Astrocyte (in vitro differentiated cells and primary cell): Measurements from ENCODE around the gene RPP14. TPM values are rescaled to one million over a fixed set of nuclear protein-coding genes. Genes with fewer than 3 reads are reported as not detected.
"Not testable (repeated sequence)": the region's sequence is repeated elsewhere in the genome, so short reads cannot be mapped to it uniquely, and the experiment has no call there.

Experiments
- DNase-seq: peaks from one replicate; pipeline ENCODE4 v3.0.0-alpha.2; 2010; ENCODE audit warnings: low read depth
- FAIRE-seq: peaks from 2 replicates; lab custom pipeline; 2011; peaks lifted over from hg19 to GRCh38; lab: Jason Lieb, UNC
- H2AFZ ChIP-seq: 2 replicates; pipeline ENCODE4 v1.6.0; 2012; ENCODE audit warnings: low read depth, low read length, inconsistent platforms
- H3K27ac ChIP-seq: 2 replicates; pipeline ENCODE4 v1.5.1; 2011; ENCODE audit warnings: low read depth, low read length, inconsistent platforms
- H3K27me3 ChIP-seq: 2 replicates; pipeline ENCODE4 v1.6.0; 2011; ENCODE audit warnings: low read length, inconsistent platforms; ENCODE audit not compliant: insufficient read depth
- H3K36me3 ChIP-seq: 2 replicates; pipeline ENCODE4 v1.5.1; 2011; ENCODE audit warnings: low read length, inconsistent platforms; ENCODE audit not compliant: insufficient read depth
- H3K4me1 ChIP-seq: 2 replicates; pipeline ENCODE4 v1.5.1; 2011; ENCODE audit warnings: low read length, inconsistent platforms; ENCODE audit not compliant: insufficient read depth
- H3K4me2 ChIP-seq: 2 replicates; pipeline ENCODE4 v1.6.0; 2012; ENCODE audit warnings: low read length, inconsistent platforms
- H3K4me3 ChIP-seq: 2 replicates; pipeline ENCODE4 v1.5.1; 2011; ENCODE audit warnings: low read depth, mild to moderate bottlenecking, low read length, inconsistent platforms; ENCODE audit not compliant: insufficient read depth
- H3K79me2 ChIP-seq: 2 replicates; pipeline ENCODE4 v1.6.0; 2012; ENCODE audit warnings: mild to moderate bottlenecking, low read length, inconsistent platforms; ENCODE audit not compliant: insufficient read depth
- H3K9ac ChIP-seq: 2 replicates; pipeline ENCODE4 v1.6.0; 2012; ENCODE audit warnings: mild to moderate bottlenecking, low read length, inconsistent platforms
- H3K9me3 ChIP-seq: 2 replicates; pipeline ENCODE4 v1.5.1; 2012; ENCODE audit warnings: low read depth, mild to moderate bottlenecking, low read length, inconsistent platforms; ENCODE audit not compliant: insufficient read depth
- H4K20me1 ChIP-seq: 2 replicates; pipeline ENCODE4 v1.6.0; 2012; ENCODE audit warnings: low read length, inconsistent platforms; ENCODE audit not compliant: insufficient read depth
- H3K27ac Mint-ChIP-seq: one replicate; pipeline ENCODE4 v1.8.0; 2021; ENCODE audit warnings: mild to moderate bottlenecking, mixed read lengths; ENCODE audit not compliant: unreplicated experiment
- H3K27me3 Mint-ChIP-seq: one replicate; pipeline ENCODE4 v1.8.0; 2021; ENCODE audit warnings: low read depth, mixed read lengths; ENCODE audit not compliant: unreplicated experiment
- H3K36me3 Mint-ChIP-seq: one replicate; pipeline ENCODE4 v1.8.0; 2021; ENCODE audit warnings: low read depth, mixed read lengths; ENCODE audit not compliant: unreplicated experiment
- H3K4me1 Mint-ChIP-seq: one replicate; pipeline ENCODE4 v1.8.0; 2021; ENCODE audit warnings: low read depth, mixed read lengths; ENCODE audit not compliant: unreplicated experiment
- H3K4me3 Mint-ChIP-seq: one replicate; pipeline ENCODE4 v1.8.0; 2021; ENCODE audit warnings: mild to moderate bottlenecking, moderate library complexity, mixed read lengths; ENCODE audit not compliant: unreplicated experiment
- H3K9me3 Mint-ChIP-seq: one replicate; pipeline ENCODE4 v1.8.0; 2021; ENCODE audit warnings: mild to moderate bottlenecking, mixed read lengths; ENCODE audit not compliant: unreplicated experiment
- EZH2 ChIP-seq: IDR thresholded peaks from 2 replicates; pipeline ENCODE4 v1.6.1; 2012; ENCODE audit warnings: mild to moderate bottlenecking, low read length, inconsistent platforms; ENCODE audit not compliant: insufficient read depth
- total RNA-seq: library from RNA; stranded (reverse); gene quantifications from 2 replicates; pipeline ENCODE4 v1.2.1, GENCODE V29; 2021
- TF ChIP-seq, protein P1 (sequence below): IDR thresholded peaks from 2 replicates; pipeline ENCODE4 v1.5.1; 2011; ENCODE audit warnings: low read depth, mild to moderate bottlenecking, inconsistent platforms, low read length, moderate library complexity; ENCODE audit not compliant: insufficient read depth

RPP14 gene
- total RNA-seq, 1 donor from 2014 or later = 22.2 TPM

DNA sequence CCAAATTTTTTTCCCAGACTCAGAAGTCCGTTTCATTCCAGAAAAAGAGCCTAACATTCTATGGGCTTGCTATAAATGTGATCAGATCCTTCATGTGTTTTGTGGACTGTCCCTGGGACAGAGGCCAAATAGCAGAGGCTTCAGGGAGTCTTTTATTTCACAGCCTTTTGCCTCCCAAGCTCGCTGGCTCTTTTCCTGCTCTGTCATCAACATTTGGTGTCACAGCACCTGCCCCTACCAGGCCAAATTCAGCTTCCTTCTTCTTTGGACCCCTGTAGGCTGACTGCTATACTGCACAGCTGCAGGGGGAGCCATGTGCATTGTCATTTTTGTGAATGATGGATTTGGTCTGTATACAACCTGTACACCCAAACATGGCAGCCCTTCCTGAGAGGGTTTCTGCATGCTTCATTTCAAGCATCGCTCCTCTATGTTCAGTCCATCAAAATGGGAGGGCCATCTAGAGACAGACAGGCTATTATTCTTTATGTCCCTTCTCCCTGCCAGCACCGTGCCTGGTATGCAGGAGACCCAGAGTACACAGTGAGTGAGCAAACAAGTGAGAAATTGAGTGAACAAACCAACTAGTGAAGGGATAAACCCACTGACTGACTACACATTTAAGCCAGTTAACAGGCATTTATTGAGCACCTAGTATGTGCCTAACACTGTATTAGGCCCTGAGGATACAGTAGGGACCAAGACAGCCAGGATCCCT is 17.9 kb upstream of the RPP14 start:
- Histone ChIP-seq H3K4me3 (no peak overlapping the region), H3K27ac (no peak overlapping the region), H3K4me2 (no peak overlapping the region), H3K9me3 (no peaks in the 10 kb centered on the region), H3K36me3 (peaks cover 3% of the 10 kb centered on the region), H4K20me1 (no peaks in the 10 kb centered on the region), H3K9ac (no peak overlapping the region), H2AFZ (no peak overlapping the region), H3K79me2 (no peaks in the 10 kb centered on the region), H3K4me1 (no peaks in the 10 kb centered on the region), H3K27me3 (no peaks in the 10 kb centered on the region)
- FAIRE-seq (no peak), DNase-seq (no peak)
- no peak for TF ChIP-seq EZH2
- TF ChIP-seq, protein P1, sequence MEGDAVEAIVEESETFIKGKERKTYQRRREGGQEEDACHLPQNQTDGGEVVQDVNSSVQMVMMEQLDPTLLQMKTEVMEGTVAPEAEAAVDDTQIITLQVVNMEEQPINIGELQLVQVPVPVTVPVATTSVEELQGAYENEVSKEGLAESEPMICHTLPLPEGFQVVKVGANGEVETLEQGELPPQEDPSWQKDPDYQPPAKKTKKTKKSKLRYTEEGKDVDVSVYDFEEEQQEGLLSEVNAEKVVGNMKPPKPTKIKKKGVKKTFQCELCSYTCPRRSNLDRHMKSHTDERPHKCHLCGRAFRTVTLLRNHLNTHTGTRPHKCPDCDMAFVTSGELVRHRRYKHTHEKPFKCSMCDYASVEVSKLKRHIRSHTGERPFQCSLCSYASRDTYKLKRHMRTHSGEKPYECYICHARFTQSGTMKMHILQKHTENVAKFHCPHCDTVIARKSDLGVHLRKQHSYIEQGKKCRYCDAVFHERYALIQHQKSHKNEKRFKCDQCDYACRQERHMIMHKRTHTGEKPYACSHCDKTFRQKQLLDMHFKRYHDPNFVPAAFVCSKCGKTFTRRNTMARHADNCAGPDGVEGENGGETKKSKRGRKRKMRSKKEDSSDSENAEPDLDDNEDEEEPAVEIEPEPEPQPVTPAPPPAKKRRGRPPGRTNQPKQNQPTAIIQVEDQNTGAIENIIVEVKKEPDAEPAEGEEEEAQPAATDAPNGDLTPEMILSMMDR = peak; percentile 9
- no peak overlapping the region for H3K4me3 Mint-ChIP-seq
- peaks cover 7% of the 10 kb centered on the region for H3K36me3 Mint-ChIP-seq
- H3K27me3 Mint-ChIP-seq = peaks cover 2% of the 10 kb centered on the region
- H3K4me1 Mint-ChIP-seq = no peaks in the 10 kb centered on the region
- H3K9me3 Mint-ChIP-seq = peaks cover 3% of the 10 kb centered on the region
- no peak overlapping the region for H3K27ac Mint-ChIP-seq

DNA sequence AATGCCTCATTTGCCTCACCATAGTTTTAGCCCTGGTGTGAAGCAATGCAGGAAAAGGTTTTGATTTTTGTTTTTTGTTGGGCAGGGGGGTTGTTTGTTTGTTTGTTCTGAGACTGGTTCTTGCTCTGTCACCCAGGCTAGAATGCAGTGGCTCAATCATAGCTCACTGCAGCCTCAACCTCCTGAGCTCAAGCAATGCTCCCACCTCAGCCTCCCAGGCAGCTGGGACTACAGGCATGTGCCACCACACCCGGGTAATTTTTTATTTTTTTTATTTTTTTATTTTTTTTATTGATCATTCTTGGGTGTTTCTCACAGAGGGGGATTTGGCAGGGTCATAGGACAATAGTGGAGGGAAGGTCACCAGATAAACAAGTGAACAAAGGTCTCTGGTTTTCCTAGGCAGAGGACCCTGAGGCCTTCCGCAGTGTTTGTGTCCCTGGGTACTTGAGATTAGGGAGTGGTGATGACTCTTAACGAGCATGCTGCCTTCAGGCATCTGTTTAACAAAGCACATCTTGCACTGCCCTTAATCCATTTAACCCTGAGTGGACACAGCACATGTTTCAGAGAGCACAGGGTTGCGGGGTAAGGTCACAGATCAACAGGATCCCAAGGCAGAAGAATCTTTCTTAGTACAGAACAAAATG is 17.0 kb upstream of the RPP14 start:
- H3K4me1 Mint-ChIP-seq, H3K9ac ChIP-seq, H3K4me1 ChIP-seq, H3K27ac Mint-ChIP-seq, H3K27ac ChIP-seq, H3K4me3 Mint-ChIP-seq, H3K36me3 Mint-ChIP-seq, H3K27me3 Mint-ChIP-seq, H3K36me3 ChIP-seq, H3K27me3 ChIP-seq, H2AFZ ChIP-seq, H3K4me2 ChIP-seq, H4K20me1 ChIP-seq, FAIRE-seq, H3K9me3 Mint-ChIP-seq, H3K79me2 ChIP-seq, DNase-seq, H3K4me3 ChIP-seq, H3K9me3 ChIP-seq: not testable (repeated sequence)

DNA sequence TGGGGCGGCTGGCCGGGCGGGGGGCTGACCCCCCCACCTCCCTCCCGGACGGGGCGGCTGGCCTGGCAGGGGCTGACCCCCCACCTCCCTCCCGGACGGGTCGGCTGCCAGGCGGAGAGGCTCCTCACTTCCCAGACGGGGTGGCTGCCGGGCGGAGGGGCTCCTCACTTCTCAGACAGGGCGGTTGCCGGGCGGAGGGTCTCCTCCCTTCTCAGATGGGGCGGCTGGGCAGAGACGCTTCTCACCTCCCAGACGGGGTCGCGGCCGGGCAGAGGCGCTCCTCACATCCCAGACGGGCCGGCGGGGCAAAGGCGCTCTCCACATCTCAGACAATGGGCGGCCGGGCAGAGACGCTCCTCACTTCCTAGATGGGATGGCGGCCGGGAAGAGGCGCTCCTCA is 15.6 kb upstream of the RPP14 start:
- H3K4me1 ChIP-seq, H3K79me2 ChIP-seq, H3K36me3 ChIP-seq, FAIRE-seq, H3K4me1 Mint-ChIP-seq, H3K4me2 ChIP-seq, H3K9me3 ChIP-seq, H2AFZ ChIP-seq, DNase-seq, H3K9me3 Mint-ChIP-seq, H3K9ac ChIP-seq, H3K27me3 Mint-ChIP-seq, H3K27me3 ChIP-seq, H3K36me3 Mint-ChIP-seq, H3K27ac Mint-ChIP-seq, H3K27ac ChIP-seq, H3K4me3 ChIP-seq, H3K4me3 Mint-ChIP-seq, H4K20me1 ChIP-seq: not testable (repeated sequence)
